ENCODE measurements around the gene ZNF573.

ZNF573 gene

DNA sequence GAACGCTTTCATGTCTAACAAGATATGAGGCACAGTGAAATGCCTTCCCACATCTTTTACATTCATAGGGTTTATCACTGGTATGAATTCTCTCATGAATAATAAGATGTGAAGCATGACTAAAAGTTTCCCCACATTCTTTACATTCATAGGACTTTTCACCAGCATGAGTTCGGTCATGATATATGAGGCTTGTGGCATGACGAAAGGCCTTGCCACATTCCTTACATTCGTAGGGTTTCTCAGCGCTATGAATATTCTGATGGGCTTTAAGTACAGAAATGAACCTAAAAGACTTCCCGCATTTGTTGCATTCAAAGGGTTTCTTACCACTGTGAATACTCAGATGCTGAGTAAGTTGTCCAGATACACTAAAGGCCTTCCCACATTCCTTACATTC, 81.2 kb downstream of the ZNF573 start:
- DNase-seq (ENCODE audit: low read depth, low spot score), result no peak
- no peak overlapping the region for H3K27ac ChIP-seq

- DNase-seq (ENCODE audit: low read depth, low spot score), result no peak
- H3K27ac ChIP-seq, result no peak overlapping the region
These were observed 84.1 kb downstream of the ZNF573 start for GRCh38 chr19:37695144-37695899.

- H3K27ac ChIP-seq, result no peak overlapping the region
- DNase-seq (ENCODE audit: low read depth, low spot score), result no peak
These were observed 86.3 kb downstream of the ZNF573 start for GRCh38 chr19:37692956-37693620.

DNA sequence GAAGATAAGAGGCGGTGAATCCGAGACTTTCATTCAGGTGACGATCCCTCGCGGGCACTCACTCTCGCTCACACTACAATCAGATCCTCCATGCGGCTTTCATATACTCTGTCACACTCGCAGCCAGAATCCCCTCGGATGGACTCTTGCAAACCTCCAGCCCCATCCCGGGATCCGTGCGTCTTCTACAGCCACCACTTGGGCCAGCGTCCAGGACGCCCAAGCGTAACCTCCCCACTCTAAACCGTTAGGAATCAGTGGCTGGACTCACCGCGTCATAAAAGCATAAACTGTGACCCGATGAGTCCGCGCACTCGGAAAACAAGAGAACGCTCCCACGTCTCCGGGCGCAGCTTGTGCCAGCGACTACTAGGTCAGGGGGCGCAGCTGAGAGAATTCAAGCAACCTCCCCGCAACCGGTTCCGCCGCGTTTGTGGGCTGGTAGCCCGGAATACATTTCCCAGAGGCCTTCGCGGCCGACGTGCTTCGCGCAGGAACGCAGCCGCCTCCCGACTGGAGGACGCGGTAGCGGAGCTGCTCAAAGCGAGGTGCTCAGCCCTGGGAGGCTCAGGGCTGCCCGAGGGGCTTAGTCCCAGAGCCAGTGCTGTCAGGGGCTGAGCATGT, 87.4 kb downstream of the ZNF573 start:
- no peak overlapping the region for H3K27ac ChIP-seq
- DNase-seq (ENCODE audit: low read depth, low spot score), result no peak
